GM12878 (cell line): ENCODE data around the gene C11orf42.

Experiments
- ATF7 ChIP-seq: fragments of 450-650 bp; IDR thresholded peaks from 2 replicates; pipeline ENCODE4 v1.6.1; 2016; ENCODE audit warnings: low read depth, mild to moderate bottlenecking
- BCL3 ChIP-seq: IDR thresholded peaks from 2 replicates; pipeline ENCODE4 v1.6.1; 2011; ENCODE audit warnings: borderline replicate concordance, low read depth, mild to moderate bottlenecking, moderate library complexity, low read length; ENCODE audit not compliant: insufficient read depth, poor library complexity, severe bottlenecking
- E2F4 ChIP-seq: IDR thresholded peaks from 2 replicates; pipeline ENCODE4 v1.6.1; 2012; ENCODE audit warnings: low read depth, low read length, improper control_type of control experiment
- EP300 ChIP-seq, 2 experiments: fragments of 150-350 bp in 1 of 2; IDR thresholded peaks; 2 replicates each; pipeline ENCODE4 v1.6.1; 2011 to 2012; ENCODE audit warnings: low read depth in 2 of 2, low read length in 2 of 2, borderline replicate concordance in 1 of 2, improper control_type of control experiment in 1 of 2, inconsistent platforms in 1 of 2; ENCODE audit not compliant: control insufficient read depth in 1 of 2
- EZH2 ChIP-seq: IDR thresholded peaks from 2 replicates; pipeline ENCODE4 v1.6.1; 2012; ENCODE audit warnings: low read depth, mild to moderate bottlenecking, control low read depth, inconsistent platforms, low read length, borderline replicate concordance; ENCODE audit not compliant: control insufficient read depth
- POLR2AphosphoS5 ChIP-seq: IDR thresholded peaks from 2 replicates; pipeline ENCODE4 v1.6.1; 2011; ENCODE audit warnings: mild to moderate bottlenecking, low read length, inconsistent platforms
- SIX5 ChIP-seq: IDR thresholded peaks from 2 replicates; pipeline ENCODE4 v1.6.1; 2011; ENCODE audit warnings: mild to moderate bottlenecking, low read depth, low read length, moderate library complexity; ENCODE audit not compliant: severe bottlenecking
- SRF ChIP-seq, 2 experiments: IDR thresholded peaks; 2 replicates each; pipeline ENCODE4 v1.6.1; 2011; ENCODE audit warnings: low read depth in 2 of 2, low read length in 2 of 2, mild to moderate bottlenecking in 1 of 2, moderate library complexity in 1 of 2
- TAF1 ChIP-seq: IDR thresholded peaks from 2 replicates; pipeline ENCODE4 v1.6.1; 2011; ENCODE audit warnings: mild to moderate bottlenecking, low read depth, low read length, borderline replicate concordance
- TF ChIP-seq, protein P1 (sequence below), 3 experiments: IDR thresholded peaks in 2 of 3; conservative IDR thresholded peaks in 1 of 3; 2 replicates each; pipeline ENCODE4 v1.5.1; 2011; ENCODE audit warnings: low read depth in 3 of 3, low read length in 3 of 3, mild to moderate bottlenecking in 3 of 3, control low read depth in 2 of 3, moderate library complexity in 2 of 3, inconsistent platforms in 1 of 3, mixed read lengths in 1 of 3; ENCODE audit not compliant: control insufficient read depth in 2 of 3, insufficient read depth in 1 of 3; ENCODE audit errors: extremely low read depth in 1 of 3
- TF ChIP-seq, protein P2 (sequence below): IDR thresholded peaks from 2 replicates; pipeline ENCODE4 v1.6.1; 2012; ENCODE audit warnings: improper control_type of control experiment, low read depth, low read length; ENCODE audit not compliant: insufficient replicate concordance
- TF ChIP-seq, protein P3 (sequence below): IDR thresholded peaks from 2 replicates; pipeline ENCODE4 v1.6.1; 2012; ENCODE audit warnings: low read depth, low read length, improper control_type of control experiment

DNA sequence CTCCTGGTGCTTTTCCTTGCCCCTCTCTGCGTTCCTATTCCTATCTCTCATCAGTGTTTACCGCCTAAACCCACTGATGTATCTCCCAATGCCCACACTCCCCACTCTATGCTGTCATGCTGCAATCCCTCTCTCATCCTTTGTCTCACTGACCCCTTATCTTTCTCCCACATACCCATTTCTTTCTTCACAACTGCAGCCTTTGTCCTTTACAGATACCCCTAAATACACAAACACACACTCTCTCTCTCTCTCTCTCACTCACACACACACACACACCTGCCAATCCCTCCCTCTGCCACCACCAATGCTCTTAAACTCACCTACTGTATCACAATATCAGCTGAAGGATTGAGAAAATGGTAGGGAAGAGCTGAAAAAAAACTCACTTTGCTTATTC is 29.9 kb upstream of the C11orf42 start:
- TF ChIP-seq SIX5 = no peak
- TF ChIP-seq, protein P1, sequence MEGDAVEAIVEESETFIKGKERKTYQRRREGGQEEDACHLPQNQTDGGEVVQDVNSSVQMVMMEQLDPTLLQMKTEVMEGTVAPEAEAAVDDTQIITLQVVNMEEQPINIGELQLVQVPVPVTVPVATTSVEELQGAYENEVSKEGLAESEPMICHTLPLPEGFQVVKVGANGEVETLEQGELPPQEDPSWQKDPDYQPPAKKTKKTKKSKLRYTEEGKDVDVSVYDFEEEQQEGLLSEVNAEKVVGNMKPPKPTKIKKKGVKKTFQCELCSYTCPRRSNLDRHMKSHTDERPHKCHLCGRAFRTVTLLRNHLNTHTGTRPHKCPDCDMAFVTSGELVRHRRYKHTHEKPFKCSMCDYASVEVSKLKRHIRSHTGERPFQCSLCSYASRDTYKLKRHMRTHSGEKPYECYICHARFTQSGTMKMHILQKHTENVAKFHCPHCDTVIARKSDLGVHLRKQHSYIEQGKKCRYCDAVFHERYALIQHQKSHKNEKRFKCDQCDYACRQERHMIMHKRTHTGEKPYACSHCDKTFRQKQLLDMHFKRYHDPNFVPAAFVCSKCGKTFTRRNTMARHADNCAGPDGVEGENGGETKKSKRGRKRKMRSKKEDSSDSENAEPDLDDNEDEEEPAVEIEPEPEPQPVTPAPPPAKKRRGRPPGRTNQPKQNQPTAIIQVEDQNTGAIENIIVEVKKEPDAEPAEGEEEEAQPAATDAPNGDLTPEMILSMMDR (IDR thresholded peaks at IDR 0.05 in 2 of 3, conservative IDR thresholded peaks at IDR 0.05 in 1 of 3; ENCODE audit: control insufficient read depth in 2 of 3, extremely low read depth in 1 of 3, insufficient read depth in 1 of 3, low read depth in 3 of 3, low read length in 3 of 3) = no peak
- no peak for TF ChIP-seq SRF (IDR thresholded peaks at IDR 0.05; ENCODE audit: low read depth in 2 of 2, low read length in 2 of 2)
- TF ChIP-seq TAF1 = no peak
- TF ChIP-seq, protein P2, sequence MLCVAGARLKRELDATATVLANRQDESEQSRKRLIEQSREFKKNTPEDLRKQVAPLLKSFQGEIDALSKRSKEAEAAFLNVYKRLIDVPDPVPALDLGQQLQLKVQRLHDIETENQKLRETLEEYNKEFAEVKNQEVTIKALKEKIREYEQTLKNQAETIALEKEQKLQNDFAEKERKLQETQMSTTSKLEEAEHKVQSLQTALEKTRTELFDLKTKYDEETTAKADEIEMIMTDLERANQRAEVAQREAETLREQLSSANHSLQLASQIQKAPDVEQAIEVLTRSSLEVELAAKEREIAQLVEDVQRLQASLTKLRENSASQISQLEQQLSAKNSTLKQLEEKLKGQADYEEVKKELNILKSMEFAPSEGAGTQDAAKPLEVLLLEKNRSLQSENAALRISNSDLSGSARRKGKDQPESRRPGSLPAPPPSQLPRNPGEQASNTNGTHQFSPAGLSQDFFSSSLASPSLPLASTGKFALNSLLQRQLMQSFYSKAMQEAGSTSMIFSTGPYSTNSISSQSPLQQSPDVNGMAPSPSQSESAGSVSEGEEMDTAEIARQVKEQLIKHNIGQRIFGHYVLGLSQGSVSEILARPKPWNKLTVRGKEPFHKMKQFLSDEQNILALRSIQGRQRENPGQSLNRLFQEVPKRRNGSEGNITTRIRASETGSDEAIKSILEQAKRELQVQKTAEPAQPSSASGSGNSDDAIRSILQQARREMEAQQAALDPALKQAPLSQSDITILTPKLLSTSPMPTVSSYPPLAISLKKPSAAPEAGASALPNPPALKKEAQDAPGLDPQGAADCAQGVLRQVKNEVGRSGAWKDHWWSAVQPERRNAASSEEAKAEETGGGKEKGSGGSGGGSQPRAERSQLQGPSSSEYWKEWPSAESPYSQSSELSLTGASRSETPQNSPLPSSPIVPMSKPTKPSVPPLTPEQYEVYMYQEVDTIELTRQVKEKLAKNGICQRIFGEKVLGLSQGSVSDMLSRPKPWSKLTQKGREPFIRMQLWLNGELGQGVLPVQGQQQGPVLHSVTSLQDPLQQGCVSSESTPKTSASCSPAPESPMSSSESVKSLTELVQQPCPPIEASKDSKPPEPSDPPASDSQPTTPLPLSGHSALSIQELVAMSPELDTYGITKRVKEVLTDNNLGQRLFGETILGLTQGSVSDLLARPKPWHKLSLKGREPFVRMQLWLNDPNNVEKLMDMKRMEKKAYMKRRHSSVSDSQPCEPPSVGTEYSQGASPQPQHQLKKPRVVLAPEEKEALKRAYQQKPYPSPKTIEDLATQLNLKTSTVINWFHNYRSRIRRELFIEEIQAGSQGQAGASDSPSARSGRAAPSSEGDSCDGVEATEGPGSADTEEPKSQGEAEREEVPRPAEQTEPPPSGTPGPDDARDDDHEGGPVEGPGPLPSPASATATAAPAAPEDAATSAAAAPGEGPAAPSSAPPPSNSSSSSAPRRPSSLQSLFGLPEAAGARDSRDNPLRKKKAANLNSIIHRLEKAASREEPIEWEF = no peak
- no peak for TF ChIP-seq E2F4
- TF ChIP-seq EP300 (IDR thresholded peaks at IDR 0.05; ENCODE audit: borderline replicate concordance in 1 of 2, control insufficient read depth in 1 of 2, low read depth in 2 of 2, low read length in 2 of 2) = no peak
- TF ChIP-seq, protein P3, sequence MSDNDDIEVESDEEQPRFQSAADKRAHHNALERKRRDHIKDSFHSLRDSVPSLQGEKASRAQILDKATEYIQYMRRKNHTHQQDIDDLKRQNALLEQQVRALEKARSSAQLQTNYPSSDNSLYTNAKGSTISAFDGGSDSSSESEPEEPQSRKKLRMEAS = no peak
- no peak for TF ChIP-seq EZH2
- no peak for TF ChIP-seq ATF7
- TF ChIP-seq BCL3 = no peak
- no peak for TF ChIP-seq POLR2AphosphoS5
